Measurements from ENCODE around the gene GLIS1.

GLIS1 gene

GRCh38 chr1:53736290-53736689 lies 2.7 kb downstream of the GLIS1 start:
- DNase-seq (ENCODE audit: low read depth in 3 of 3), result no peak

GRCh38 chr1:53735681-53736080 lies 3.3 kb downstream of the GLIS1 start:
- DNase-seq (ENCODE audit: low read depth in 3 of 3), result no peak

GRCh38 chr1:53735261-53735660 lies 3.7 kb downstream of the GLIS1 start:
- DNase-seq (ENCODE audit: low read depth in 3 of 3), result no peak

DNA sequence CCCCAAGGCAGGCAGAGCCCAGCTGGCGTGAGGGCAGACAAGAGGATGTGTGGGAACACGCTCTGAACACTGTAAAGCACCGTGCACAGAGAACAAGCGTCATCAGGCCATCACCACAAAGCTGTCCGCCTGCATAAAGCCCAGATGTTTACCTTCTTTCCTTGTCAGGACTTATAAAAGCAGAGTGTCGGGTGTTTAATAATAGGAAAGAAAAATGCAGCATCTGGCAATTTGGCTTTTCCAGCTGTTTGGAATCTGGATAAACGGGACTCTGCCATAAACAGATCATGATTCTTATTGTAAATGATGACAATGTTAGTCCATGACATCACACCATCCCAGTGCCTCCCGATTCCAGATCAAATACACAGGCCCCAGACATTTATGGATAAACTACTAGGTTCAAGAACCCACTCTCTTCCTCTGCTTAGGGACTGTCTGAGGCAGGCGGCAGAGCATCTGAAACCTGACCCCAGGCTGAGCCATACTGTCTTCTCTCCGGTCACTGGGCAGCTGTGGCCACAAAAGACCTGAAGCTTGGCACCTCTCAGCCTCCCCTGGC lies 4.2 kb downstream of the GLIS1 start:
- DNase-seq (ENCODE audit: low read depth in 3 of 3), result no peak

DNA sequence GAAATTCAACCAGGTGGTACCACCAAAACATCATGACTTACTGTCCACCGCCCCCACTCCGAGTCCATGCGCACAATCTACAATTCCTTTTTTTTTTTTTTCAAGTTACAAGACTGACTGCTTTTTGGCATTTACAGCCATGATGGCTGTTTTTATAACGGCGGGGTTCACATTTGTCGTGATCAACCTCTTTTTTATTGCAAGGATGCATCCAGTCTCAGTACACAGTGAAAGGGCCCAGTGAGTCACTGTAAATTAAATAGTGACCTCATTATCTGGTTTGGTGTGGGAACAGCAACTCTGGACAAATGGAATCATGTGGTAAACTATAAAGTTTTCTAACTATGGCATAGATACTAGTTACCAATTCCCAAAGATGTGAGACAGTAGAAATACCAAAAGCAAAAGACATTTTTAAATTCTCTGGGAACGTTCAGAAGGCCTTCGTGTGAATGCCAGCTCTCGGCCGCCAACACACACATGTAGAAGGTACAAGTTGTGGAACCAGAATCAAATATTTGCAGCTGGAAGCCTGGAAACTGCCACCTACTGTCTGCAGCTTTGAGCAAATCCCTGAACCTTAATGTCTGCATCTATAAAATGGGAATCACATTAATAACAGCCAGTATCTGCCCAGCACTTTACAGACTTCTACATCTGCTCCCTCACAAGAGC lies 4.9 kb downstream of the GLIS1 start:
- no peak for DNase-seq (ENCODE audit: low read depth in 3 of 3)

GRCh38 chr1:53733447-53733931 lies 5.5 kb downstream of the GLIS1 start:
- DNase-seq (ENCODE audit: low read depth in 3 of 3), result no peak

DNA sequence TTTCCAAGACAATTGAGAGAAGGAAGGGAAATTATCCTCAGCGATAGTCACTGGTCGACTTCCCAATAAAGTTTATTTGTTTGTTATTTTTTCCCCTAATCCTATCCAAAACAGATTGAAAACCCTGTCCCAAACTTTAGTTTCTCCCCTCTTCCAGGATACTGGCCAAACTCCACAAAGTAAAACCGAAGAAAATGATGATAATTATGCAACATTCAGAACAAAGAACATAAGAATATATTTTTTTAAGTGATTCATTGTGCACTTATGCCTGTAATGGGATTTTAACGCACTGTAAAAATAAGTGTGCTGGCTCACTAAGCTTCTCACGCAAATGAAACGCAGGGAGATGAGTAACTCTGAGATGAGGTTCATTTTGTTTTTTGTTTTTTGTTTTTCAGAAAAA lies 6.0 kb downstream of the GLIS1 start:
- DNase-seq (ENCODE audit: low read depth in 3 of 3), result no peak

GRCh38 chr1:53732409-53732808 lies 6.6 kb downstream of the GLIS1 start:
- DNase-seq (ENCODE audit: low read depth in 3 of 3), result no peak

DNA sequence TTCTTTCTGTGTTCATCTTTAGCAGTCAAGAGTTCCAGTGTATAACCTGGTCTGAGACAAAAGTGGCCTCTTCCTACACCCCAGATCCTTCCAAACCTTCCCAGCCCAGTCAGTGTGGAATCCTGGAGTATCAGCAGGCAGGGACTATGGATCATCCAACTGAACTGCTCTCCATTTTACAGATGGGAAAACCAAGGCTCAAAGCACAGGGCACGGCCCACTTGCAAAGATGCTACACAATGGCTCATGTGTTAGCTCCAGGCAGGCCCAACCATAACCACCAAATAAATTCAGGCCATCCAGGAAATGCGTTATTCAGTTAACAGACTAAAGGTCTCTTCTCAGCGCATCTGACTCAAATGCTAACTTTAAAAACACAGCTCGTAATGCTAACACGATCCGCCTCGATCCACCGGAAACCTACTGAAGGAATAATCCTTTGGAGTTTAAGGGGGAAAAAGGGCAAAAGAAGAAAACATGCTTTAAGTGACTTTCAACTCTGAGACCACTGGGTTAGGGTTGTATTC lies 7.1 kb downstream of the GLIS1 start:
- no peak for DNase-seq (ENCODE audit: low read depth in 3 of 3)

DNA sequence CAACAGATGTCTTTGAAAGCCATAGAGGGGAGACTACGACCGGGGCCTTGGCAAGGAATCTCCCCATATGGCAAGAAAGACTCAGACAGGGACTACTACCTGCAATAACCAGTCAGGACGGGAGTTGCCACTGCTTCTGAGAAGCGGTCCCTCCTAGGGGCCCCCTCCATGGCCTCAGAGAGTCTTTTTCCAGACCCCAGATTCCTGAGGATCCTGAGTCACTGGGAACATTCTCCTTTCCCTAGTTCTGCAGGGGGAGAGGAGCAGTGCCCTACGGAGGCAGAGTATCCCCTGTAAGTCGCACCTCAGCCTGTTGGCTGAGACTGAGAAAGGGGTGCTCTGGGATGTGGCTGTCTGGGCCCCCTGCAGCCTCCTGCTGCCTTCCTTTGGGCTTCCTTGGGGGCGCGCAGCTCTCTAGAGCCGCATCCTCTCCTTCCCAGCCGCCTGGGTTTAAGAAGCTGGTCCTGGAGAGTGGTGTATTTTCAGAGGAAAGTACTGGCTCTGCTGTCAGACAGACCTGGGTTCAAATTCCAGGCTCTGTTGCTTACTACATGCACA lies 7.8 kb downstream of the GLIS1 start:
- DNase-seq (ENCODE audit: low read depth in 3 of 3), result no peak

GRCh38 chr1:53730224-53730865 lies 8.6 kb downstream of the GLIS1 start:
- no peak for DNase-seq (ENCODE audit: low read depth in 3 of 3)

- no peak for DNase-seq (ENCODE audit: low read depth in 3 of 3)
Measured at GRCh38 chr1:53729456-53730223, 9.3 kb downstream of the GLIS1 start.

GRCh38 chr1:53728702-53729455 lies 10.1 kb downstream of the GLIS1 start:
- DNase-seq (ENCODE audit: low read depth in 3 of 3), result no peak

DNA sequence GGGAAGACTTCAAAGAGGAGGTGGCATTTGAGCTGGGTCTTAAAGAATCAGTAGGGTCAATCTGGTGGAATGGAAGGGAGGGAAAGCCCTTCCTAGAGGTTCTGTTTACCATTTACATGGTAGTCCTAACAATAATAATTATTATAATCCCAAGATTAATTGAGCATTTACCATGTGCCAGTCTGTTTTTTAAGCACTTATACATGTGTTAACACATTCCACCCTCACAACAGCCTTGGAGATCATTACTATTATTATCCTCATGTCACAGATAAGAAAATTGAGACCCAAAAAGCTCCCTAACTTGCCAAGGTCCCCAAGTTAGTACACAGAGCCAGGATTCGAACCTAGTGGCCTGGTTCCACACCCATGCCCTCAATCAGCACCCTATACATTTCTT lies 10.8 kb downstream of the GLIS1 start:
- no peak for DNase-seq (ENCODE audit: low read depth in 3 of 3)

DNA sequence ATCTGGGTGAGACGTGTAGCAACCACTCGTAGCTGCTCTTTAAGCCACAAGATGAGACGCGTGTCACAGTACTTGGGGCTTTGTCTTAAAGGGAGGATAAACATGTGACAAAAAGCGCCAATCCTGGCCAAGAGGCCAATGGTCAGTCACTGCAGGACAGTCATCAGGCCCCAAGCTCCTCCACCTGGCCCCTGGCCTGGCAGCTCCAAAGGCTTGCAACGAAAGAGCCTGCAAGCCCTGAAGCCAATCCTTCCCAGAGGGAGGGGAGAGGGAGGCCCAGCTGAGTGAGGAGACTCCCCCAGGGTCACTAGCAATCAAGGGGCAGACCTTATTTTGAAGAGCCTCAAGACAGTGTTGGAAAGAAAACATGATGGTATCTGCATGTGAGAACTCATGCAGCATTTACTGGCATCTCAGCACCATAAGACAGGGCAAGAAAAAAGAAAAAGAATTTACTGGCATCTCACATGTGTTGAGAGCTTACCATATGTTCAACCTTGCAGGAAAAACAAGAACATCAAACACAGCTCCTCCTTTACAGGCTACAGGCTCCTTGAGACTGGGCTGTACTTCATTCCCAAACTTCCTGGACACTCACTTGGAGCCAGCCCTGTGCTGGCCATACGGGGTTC lies 11.4 kb downstream of the GLIS1 start:
- no peak for DNase-seq (ENCODE audit: low read depth in 3 of 3)

- DNase-seq (ENCODE audit: low read depth in 3 of 3), result no peak
Measured at GRCh38 chr1:53726009-53726600, 12.9 kb downstream of the GLIS1 start.

- no peak for DNase-seq (ENCODE audit: low read depth in 3 of 3)
Measured at GRCh38 chr1:53725238-53725689, 13.7 kb downstream of the GLIS1 start.

GRCh38 chr1:53722025-53722424 lies 16.9 kb downstream of the GLIS1 start:
- DNase-seq (ENCODE audit: low read depth in 3 of 3), result no peak

- no peak for DNase-seq (ENCODE audit: low read depth in 3 of 3)
Measured at GRCh38 chr1:53721088-53721487, 17.9 kb downstream of the GLIS1 start.

GRCh38 chr1:53719469-53719868 lies 19.5 kb downstream of the GLIS1 start:
- DNase-seq (ENCODE audit: low read depth in 3 of 3), result no peak

All from stimulated activated CD4-positive, alpha-beta T cell treated with anti-CD3 and anti-CD28 coated beads, TNF-alpha, amount 100 ng/mL, for 4 hours (primary cell).